HL-60 (cell line): Measurements from ENCODE around the gene MRM2.

Source experiments
- DNase-seq, 2 experiments: peaks; one replicate each; pipeline ENCODE4 v3.0.0-alpha.2; 2010 to 2020; ENCODE audit warnings: low read depth in 1 of 2, low spot score in 1 of 2
- H3K27ac ChIP-seq: fragments of 250-450 bp; sonication (Bioruptor Pico); replicated peaks from 2 replicates; pipeline ENCODE4 v1.5.1; 2020; ENCODE audit warnings: mild to moderate bottlenecking, moderate library complexity
- H3K27me3 ChIP-seq: fragments of 250-450 bp; sonication (Bioruptor Pico); 2 replicates; pipeline ENCODE4 v1.5.1; 2021; ENCODE audit warnings: mild to moderate bottlenecking, moderate library complexity; ENCODE audit not compliant: insufficient read depth, poor library complexity, severe bottlenecking
- H3K4me3 ChIP-seq: replicated peaks from 2 replicates; pipeline ENCODE4 v1.5.1; 2011; ENCODE audit warnings: mild to moderate bottlenecking, control low read depth, low read length; ENCODE audit not compliant: insufficient read depth
- CTCF ChIP-seq: IDR thresholded peaks from one replicate; pipeline ENCODE4 v1.5.1; 2011; ENCODE audit warnings: low read length, control low read depth, inconsistent platforms; ENCODE audit not compliant: insufficient read depth
- GABPA ChIP-seq: IDR thresholded peaks from 2 replicates; pipeline ENCODE4 v1.6.1; 2012; ENCODE audit warnings: low read depth
- POLR2AphosphoS5 ChIP-seq: IDR thresholded peaks from 2 replicates; pipeline ENCODE4 v1.6.1; 2012; ENCODE audit warnings: low read depth
- REST ChIP-seq: IDR thresholded peaks from 2 replicates; pipeline ENCODE4 v1.6.1; 2012; ENCODE audit warnings: low read depth; ENCODE audit not compliant: insufficient replicate concordance
- SPI1 ChIP-seq: IDR thresholded peaks from 2 replicates; pipeline ENCODE4 v1.6.1; 2012; ENCODE audit warnings: low read depth, mild to moderate bottlenecking, borderline replicate concordance

The MRM2 gene

GRCh38 chr7:2223321-2223720, 18.7 kb downstream of the MRM2 start:
- no peak for TF ChIP-seq REST
- no peak for TF ChIP-seq POLR2AphosphoS5
- no peak for TF ChIP-seq CTCF
- TF ChIP-seq SPI1: no peak
- TF ChIP-seq GABPA: no peak
- no peak overlapping the region for H3K4me3 ChIP-seq
- no peaks in the 10 kb centered on the region for H3K27me3 ChIP-seq
- H3K27ac ChIP-seq: no peak overlapping the region
- DNase-seq: no peak

GRCh38 chr7:2222516-2222915, 19.5 kb downstream of the MRM2 start:
- Histone ChIP-seq H3K27ac (no peak overlapping the region), H3K27me3 (no peaks in the 10 kb centered on the region), H3K4me3 (no peak overlapping the region)
- TF ChIP-seq POLR2AphosphoS5 (no peak), CTCF (no peak), GABPA (no peak), SPI1 (no peak), REST (no peak)
- no peak for DNase-seq

- Histone ChIP-seq H3K27me3 (no peaks in the 10 kb centered on the region), H3K27ac (no peak overlapping the region), H3K4me3 (no peak overlapping the region)
- DNase-seq: no peak
- TF ChIP-seq REST: no peak
- no peak for TF ChIP-seq GABPA
- no peak for TF ChIP-seq SPI1
- no peak for TF ChIP-seq POLR2AphosphoS5
- TF ChIP-seq CTCF: no peak
Measured at GRCh38 chr7:2220954-2221353, 21.1 kb downstream of the MRM2 start.
